Endodermal cell (in vitro differentiated cells): Measurements from ENCODE around the gene TFEB. TPM values are rescaled to one million over a fixed set of nuclear protein-coding genes. Genes with fewer than 3 reads are reported as not detected.

ENCODE experiments used
- DNase-seq: peaks from one replicate; pipeline ENCODE4 v3.0.0-alpha.2; 2017
- H3K27ac ChIP-seq: 2 replicates; pipeline ENCODE4 v1.5.1; 2013; ENCODE audit warnings: mild to moderate bottlenecking, low read depth, low read length, moderate library complexity
- H3K27me3 ChIP-seq: 2 replicates; pipeline ENCODE4 v1.6.1; 2013; ENCODE audit warnings: mild to moderate bottlenecking, low read length, moderate library complexity; ENCODE audit not compliant: insufficient read depth, control insufficient read depth, poor library complexity, severe bottlenecking
- H3K36me3 ChIP-seq: 2 replicates; pipeline ENCODE4 v1.7.0; 2013; ENCODE audit warnings: mild to moderate bottlenecking, low read length, moderate library complexity; ENCODE audit not compliant: control insufficient read depth, insufficient read depth
- H3K4me1 ChIP-seq: one replicate; pipeline ENCODE4 v1.7.0; 2013; ENCODE audit warnings: low read length; ENCODE audit not compliant: control insufficient read depth, insufficient read depth
- H3K4me3 ChIP-seq: 2 replicates; pipeline ENCODE4 v1.5.1; 2013; ENCODE audit warnings: mild to moderate bottlenecking, low read length, moderate library complexity
- H3K9ac ChIP-seq: 2 replicates; pipeline ENCODE4 v1.6.1; 2013; ENCODE audit warnings: mild to moderate bottlenecking, low read length, moderate library complexity; ENCODE audit not compliant: poor library complexity, severe bottlenecking; ENCODE audit errors: extremely low read depth
- H3K9me3 ChIP-seq: 2 replicates; pipeline ENCODE4 v1.6.1; 2013; ENCODE audit warnings: mild to moderate bottlenecking, low read length, moderate library complexity; ENCODE audit not compliant: control insufficient read depth
- H3K27ac Mint-ChIP-seq: 2 replicates; pipeline ENCODE4 v1.8.0; 2020; ENCODE audit warnings: mixed read lengths
- H3K27me3 Mint-ChIP-seq: 2 replicates; pipeline ENCODE4 v1.8.0; 2021; ENCODE audit warnings: mild to moderate bottlenecking, mixed read lengths; ENCODE audit not compliant: insufficient read depth
- H3K36me3 Mint-ChIP-seq: 2 replicates; pipeline ENCODE4 v1.8.0; 2020; ENCODE audit warnings: low read depth, mixed read lengths
- H3K4me1 Mint-ChIP-seq: 2 replicates; pipeline ENCODE4 v1.8.0; 2020; ENCODE audit warnings: mixed read lengths
- H3K4me3 Mint-ChIP-seq: 2 replicates; pipeline ENCODE4 v1.8.0; 2020; ENCODE audit warnings: mild to moderate bottlenecking, moderate library complexity, mixed read lengths
- H3K9me3 Mint-ChIP-seq: 2 replicates; pipeline ENCODE4 v1.8.0; 2020; ENCODE audit warnings: mild to moderate bottlenecking, mixed read lengths
- CTCF ChIP-seq: fragments of 200-600 bp; sonication (generic); conservative IDR thresholded peaks from 2 replicates; pipeline ENCODE4 v1.5.0; 2021; ENCODE audit warnings: antibody characterized with exemption, mild to moderate bottlenecking
- WGBS, 2 experiments: methylation state at CpG; one replicate each; pipeline versions ENCODE4 v1.1.5 to v1.1.7; 2013; ENCODE audit warnings: missing lambda C conversion rate in 2 of 2, mixed read lengths in 1 of 2; ENCODE audit not compliant: insufficient coverage in 1 of 2, insufficient read length in 1 of 2; 5-methylcytosine and 5-hydroxymethylcytosine counted together
- total RNA-seq, 2 donors: library from RNA; stranded (reverse); fragmentation: NEBNext Ultra II Directional in 1 of 2; extraction: Animal tissue kit (Norgen Biotek cat#: 25700) in 1 of 2; gene quantifications; 2 replicates in 1 of 2; 3 replicates in 1 of 2; pipeline ENCODE4 v1.2.1, GENCODE V29; 2021

The TFEB gene
- total RNA-seq, 2 donors from 2014 or later: 0.24 TPM; not detected in 1

DNA sequence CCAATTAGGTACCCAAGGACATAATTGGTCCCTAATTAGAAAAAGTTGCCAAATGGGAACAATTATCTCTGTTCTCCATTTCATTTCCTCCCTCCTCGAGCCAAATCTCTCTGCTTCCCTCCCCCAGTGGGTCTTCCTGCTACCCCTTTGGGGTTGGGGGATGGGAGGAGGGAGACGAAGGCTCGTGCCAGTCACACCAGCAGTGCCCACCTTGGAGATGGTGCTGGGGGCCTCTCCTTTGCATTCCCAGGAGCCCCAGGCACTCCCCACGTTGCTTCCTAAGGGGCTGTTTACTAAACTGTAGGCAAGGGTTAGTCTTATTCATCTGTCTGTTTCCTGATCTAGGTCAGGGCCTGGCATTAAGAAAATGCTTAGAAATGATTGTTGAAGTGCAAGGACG lies 64.0 kb downstream of the TFEB start:
- Mint-ChIP-seq H3K27me3 (peaks cover 38% of the 10 kb centered on the region), H3K4me1 (peaks cover 8% of the 10 kb centered on the region), H3K9me3 (peaks cover 8% of the 10 kb centered on the region), H3K27ac (no peak overlapping the region), H3K4me3 (no peak overlapping the region), H3K36me3 (no peaks in the 10 kb centered on the region)
- H3K27ac ChIP-seq: no peak overlapping the region
- no peak overlapping the region for H3K4me3 ChIP-seq
- H3K4me1 ChIP-seq: no peaks in the 10 kb centered on the region
- H3K27me3 ChIP-seq: peaks cover 5% of the 10 kb centered on the region
- H3K9ac ChIP-seq: no peak overlapping the region
- 50 to 68% methylated on average over 1 to 4 of the region's 5 CpGs for WGBS, 2 experiments
- TF ChIP-seq CTCF: no peak
- H3K9me3 ChIP-seq: no peaks in the 10 kb centered on the region
- DNase-seq: no peak
- H3K36me3 ChIP-seq: no peaks in the 10 kb centered on the region

DNA sequence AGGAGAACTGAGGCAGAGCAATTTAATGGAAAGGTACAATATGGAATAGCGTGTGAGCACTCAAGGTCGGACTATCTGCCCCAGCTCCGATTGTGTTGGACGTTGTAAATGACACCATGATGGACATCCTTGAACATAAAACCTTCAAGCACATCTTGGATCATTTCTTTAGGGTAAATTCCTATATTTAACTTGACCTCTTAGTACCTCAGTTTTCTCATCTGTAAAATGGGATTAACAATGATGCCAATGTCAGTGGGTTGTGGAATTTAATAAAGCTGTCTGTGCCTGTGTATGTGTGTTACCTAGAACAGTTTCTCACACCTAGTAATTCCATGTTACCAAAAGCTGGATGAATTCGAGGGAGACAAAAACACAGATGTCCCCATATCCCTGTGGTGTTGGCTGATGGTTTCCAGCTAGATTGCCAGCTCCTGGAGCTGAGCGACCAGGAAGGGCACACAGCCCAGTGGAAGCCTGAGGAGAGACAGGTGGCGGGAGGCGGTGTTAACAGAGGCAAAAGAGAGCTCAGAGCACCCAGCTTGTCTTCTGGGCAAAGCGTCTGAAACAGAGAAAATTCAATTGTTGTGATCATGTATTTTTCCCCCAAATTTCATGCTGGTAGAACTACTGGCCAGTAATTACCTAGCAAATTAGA lies 64.6 kb downstream of the TFEB start:
- H3K27me3 ChIP-seq: peaks cover 5% of the 10 kb centered on the region
- H3K9me3 ChIP-seq: no peaks in the 10 kb centered on the region
- Mint-ChIP-seq H3K27me3 (peaks cover 38% of the 10 kb centered on the region), H3K36me3 (no peaks in the 10 kb centered on the region), H3K4me3 (no peak overlapping the region), H3K27ac (no peak overlapping the region), H3K9me3 (peaks cover 8% of the 10 kb centered on the region), H3K4me1 (peaks cover 8% of the 10 kb centered on the region)
- TF ChIP-seq CTCF: no peak
- no peaks in the 10 kb centered on the region for H3K4me1 ChIP-seq
- DNase-seq: no peak
- no peak overlapping the region for H3K27ac ChIP-seq
- no peak overlapping the region for H3K4me3 ChIP-seq
- WGBS, 2 experiments: 88% methylated on average over 8 to 9 of the region's 9 CpGs
- H3K36me3 ChIP-seq: no peaks in the 10 kb centered on the region
- no peak overlapping the region for H3K9ac ChIP-seq

GRCh38 chr6:41668968-41669367 lies 66.4 kb downstream of the TFEB start:
- Mint-ChIP-seq H3K36me3 (no peaks in the 10 kb centered on the region), H3K27ac (no peak overlapping the region), H3K4me3 (no peak overlapping the region), H3K27me3 (peaks cover 39% of the 10 kb centered on the region), H3K9me3 (peaks cover 8% of the 10 kb centered on the region), H3K4me1 (no peaks in the 10 kb centered on the region)
- no peak for DNase-seq
- Histone ChIP-seq H3K4me3 (no peak overlapping the region), H3K27me3 (peaks cover 5% of the 10 kb centered on the region), H3K4me1 (no peaks in the 10 kb centered on the region), H3K9ac (no peak overlapping the region), H3K27ac (no peak overlapping the region), H3K36me3 (no peaks in the 10 kb centered on the region), H3K9me3 (no peaks in the 10 kb centered on the region)
- TF ChIP-seq CTCF: no peak
- 97% methylated on average over 2 of the region's 2 CpGs; no CpG with 5 or more reads in 1 of the 2 experiments for WGBS, 2 experiments
